Epithelial cell of proximal tubule (primary cell): ENCODE data around the gene DACT2. TPM values are rescaled to one million over a fixed set of nuclear protein-coding genes. Genes with fewer than 3 reads are reported as not detected.
"Not testable (repeated sequence)": the region's sequence is repeated elsewhere in the genome, so short reads cannot be mapped to it uniquely, and the experiment has no call there.

Experiments used
- DNase-seq: peaks from one replicate; pipeline ENCODE4 v3.0.0-alpha.2; 2011; ENCODE audit warnings: low read depth
- H3K4me3 ChIP-seq: 2 replicates; pipeline ENCODE4 v1.5.1; 2011; ENCODE audit warnings: low read depth, mild to moderate bottlenecking, low read length
- CTCF ChIP-seq: conservative IDR thresholded peaks from 2 replicates; pipeline ENCODE4 v1.5.1; 2012; ENCODE audit warnings: low read depth, mild to moderate bottlenecking, low read length
- total RNA-seq: library from RNA; depleted of rRNA; stranded (reverse); fragments of >200 nt; gene quantifications from 2 replicates; pipeline ENCODE4 v1.2.3, GENCODE V29; 2015

DACT2 gene
- total RNA-seq, 1 donor from 2014 or later: 0.23 TPM

GRCh38 chr6:168359794-168360193 is 40.2 kb upstream of the DACT2 start:
- DNase-seq: no peak
- TF ChIP-seq CTCF: no peak

GRCh38 chr6:168358842-168359420 is 39.4 kb upstream of the DACT2 start:
- H3K4me3 ChIP-seq: no peak overlapping the region
- DNase-seq: no peak
- TF ChIP-seq CTCF: no peak

More at GRCh38 chr6:168359794-168360193, 40.2 kb upstream of the DACT2 start:
- H3K4me3 ChIP-seq: no peak overlapping the region

GRCh38 chr6:168356872-168357271 is 37.3 kb upstream of the DACT2 start:
- not testable (repeated sequence) for H3K4me3 ChIP-seq, DNase-seq

- DNase-seq: no peak
- peak; percentile 81 for TF ChIP-seq CTCF
- no peak overlapping the region for H3K4me3 ChIP-seq
Measured at GRCh38 chr6:168355716-168356522, 36.3 kb upstream of the DACT2 start.

- H3K4me3 ChIP-seq: no peak overlapping the region
- no peak for TF ChIP-seq CTCF
- DNase-seq: no peak
Measured at GRCh38 chr6:168354338-168354737, 34.8 kb upstream of the DACT2 start.

GRCh38 chr6:168353041-168353440 is 33.5 kb upstream of the DACT2 start:
- no peak for DNase-seq
- TF ChIP-seq CTCF: no peak
- no peak overlapping the region for H3K4me3 ChIP-seq

- H3K4me3 ChIP-seq: no peak overlapping the region
- no peak for TF ChIP-seq CTCF
- no peak for DNase-seq
Measured at GRCh38 chr6:168352096-168352495, 32.5 kb upstream of the DACT2 start.
